MM.1S (cell line): Measurements from ENCODE around the gene PAK1.

Experiments used
- EZH2 ChIP-seq: fragments of 300-600 bp; sonication (generic); optimal IDR thresholded peaks from 2 replicates; pipeline ENCODE3; 2017; ENCODE audit warnings: low read depth, mild to moderate bottlenecking, antibody characterized with exemption, low read length, mixed read lengths
- EZH2phosphoT487 ChIP-seq: fragments of 300-600 bp; sonication (generic); IDR thresholded peaks from 2 replicates; pipeline ENCODE4 v1.6.1; 2018; ENCODE audit warnings: antibody characterized with exemption, low read length
- TF ChIP-seq, protein P1 (sequence below): fragments of 300-600 bp; sonication (generic); IDR thresholded peaks from 2 replicates; pipeline ENCODE4 v1.5.1; 2016; ENCODE audit warnings: antibody characterized with exemption, low read length, mixed read lengths

DNA sequence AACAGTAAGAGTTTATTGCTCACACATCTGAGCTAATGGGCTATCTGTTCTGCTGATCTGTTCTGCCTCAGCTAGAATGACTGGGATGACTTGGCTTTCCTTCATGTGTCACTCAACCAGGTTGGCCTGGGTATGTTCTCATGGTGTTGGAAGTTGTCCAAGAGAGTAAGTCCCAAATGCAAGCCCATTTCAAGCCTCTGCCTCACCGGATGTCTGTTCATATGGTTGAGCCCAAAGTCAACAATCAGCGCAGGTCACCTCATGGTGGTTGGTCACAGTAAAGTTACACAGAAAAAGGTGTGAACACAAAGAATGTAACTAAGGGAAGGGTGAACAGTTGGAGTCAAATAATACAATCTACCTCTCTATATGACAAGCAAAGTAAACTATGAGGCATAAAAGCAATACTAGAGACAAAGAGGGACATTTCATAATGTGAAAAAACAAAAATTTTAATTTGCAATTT, 174.3 kb downstream of the PAK1 start:
- TF ChIP-seq, protein P1, sequence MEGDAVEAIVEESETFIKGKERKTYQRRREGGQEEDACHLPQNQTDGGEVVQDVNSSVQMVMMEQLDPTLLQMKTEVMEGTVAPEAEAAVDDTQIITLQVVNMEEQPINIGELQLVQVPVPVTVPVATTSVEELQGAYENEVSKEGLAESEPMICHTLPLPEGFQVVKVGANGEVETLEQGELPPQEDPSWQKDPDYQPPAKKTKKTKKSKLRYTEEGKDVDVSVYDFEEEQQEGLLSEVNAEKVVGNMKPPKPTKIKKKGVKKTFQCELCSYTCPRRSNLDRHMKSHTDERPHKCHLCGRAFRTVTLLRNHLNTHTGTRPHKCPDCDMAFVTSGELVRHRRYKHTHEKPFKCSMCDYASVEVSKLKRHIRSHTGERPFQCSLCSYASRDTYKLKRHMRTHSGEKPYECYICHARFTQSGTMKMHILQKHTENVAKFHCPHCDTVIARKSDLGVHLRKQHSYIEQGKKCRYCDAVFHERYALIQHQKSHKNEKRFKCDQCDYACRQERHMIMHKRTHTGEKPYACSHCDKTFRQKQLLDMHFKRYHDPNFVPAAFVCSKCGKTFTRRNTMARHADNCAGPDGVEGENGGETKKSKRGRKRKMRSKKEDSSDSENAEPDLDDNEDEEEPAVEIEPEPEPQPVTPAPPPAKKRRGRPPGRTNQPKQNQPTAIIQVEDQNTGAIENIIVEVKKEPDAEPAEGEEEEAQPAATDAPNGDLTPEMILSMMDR: no peak
- no peak for TF ChIP-seq EZH2
- no peak for TF ChIP-seq EZH2phosphoT487
